ENCODE data around the gene MDGA2.
A peak's percentile ranks its signal among the peaks of the same experiment; 100 is the strongest.

MDGA2 gene

DNA sequence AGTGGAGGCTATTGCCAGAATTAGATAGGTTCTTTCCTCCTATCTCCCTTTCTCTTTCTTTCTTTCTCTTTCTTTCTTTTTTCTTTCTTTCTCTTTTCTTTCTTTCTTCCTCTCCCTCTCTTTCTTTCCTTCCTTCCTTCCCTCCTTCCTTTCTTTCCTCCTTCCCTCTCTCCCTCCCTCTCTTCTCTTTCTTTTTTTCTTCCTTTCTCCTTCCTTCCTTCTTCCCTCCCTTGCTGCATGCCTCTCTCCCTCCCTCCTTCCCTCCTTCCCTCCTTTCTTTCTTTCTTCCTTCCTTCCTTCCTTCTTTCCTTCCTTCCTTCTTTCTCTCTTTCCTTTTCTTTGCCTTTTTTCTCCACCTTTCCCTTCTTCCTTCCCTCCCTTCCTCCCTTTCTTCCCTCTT is 16.4 kb upstream of the MDGA2 start:
- no peak for DNase-seq (ENCODE audit: low read depth)
- H3K4me3 ChIP-seq (ENCODE audit: low read length): no peak overlapping the region
- no peak for TF ChIP-seq CTCF (conservative IDR thresholded peaks at IDR 0.05; ENCODE audit: low read depth, low read length)

GRCh38 chr14:47678993-47679392 is 3.6 kb upstream of the MDGA2 start:
- TF ChIP-seq CTCF (conservative IDR thresholded peaks at IDR 0.05; ENCODE audit: low read depth, low read length): peak; percentile 36
- DNase-seq (ENCODE audit: low read depth): no peak
- no peak overlapping the region for H3K4me3 ChIP-seq (ENCODE audit: low read length)

DNA sequence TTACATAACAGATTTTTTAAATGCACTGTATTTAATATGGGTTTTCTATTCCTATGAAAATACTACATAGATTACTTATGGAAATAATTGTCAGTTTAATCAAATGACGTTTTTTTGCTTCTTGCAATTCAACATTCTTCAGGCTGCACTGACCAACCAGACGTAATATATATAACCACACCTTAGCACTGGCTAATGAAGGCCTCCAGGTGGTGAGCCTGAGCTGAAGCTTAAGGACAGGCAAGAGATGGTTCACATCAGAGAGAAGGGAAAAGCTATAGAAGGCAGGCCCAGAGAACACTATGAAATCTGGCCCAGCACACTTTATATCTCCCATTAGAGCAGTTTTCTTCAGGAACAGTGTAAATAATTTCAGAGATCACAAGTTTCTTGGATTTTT is 2.8 kb upstream of the MDGA2 start:
- no peak overlapping the region for H3K4me3 ChIP-seq (ENCODE audit: low read length)
- no peak for TF ChIP-seq CTCF (conservative IDR thresholded peaks at IDR 0.05; ENCODE audit: low read depth, low read length)
- DNase-seq (ENCODE audit: low read depth): no peak

- TF ChIP-seq CTCF (conservative IDR thresholded peaks at IDR 0.05; ENCODE audit: low read depth, low read length): no peak
- DNase-seq (ENCODE audit: low read depth): no peak
- H3K4me3 ChIP-seq (ENCODE audit: low read length): peak overlapping the region; percentile 48
These were observed 861 bp upstream of the MDGA2 start for GRCh38 chr14:47676315-47676617.

GRCh38 chr14:47674543-47675465 is 601 bp downstream of the MDGA2 start:
- H3K4me3 ChIP-seq (ENCODE audit: low read length): peak overlapping the region; percentile 55
- DNase-seq (ENCODE audit: low read depth): no peak
- TF ChIP-seq CTCF (conservative IDR thresholded peaks at IDR 0.05; ENCODE audit: low read depth, low read length): no peak

DNA sequence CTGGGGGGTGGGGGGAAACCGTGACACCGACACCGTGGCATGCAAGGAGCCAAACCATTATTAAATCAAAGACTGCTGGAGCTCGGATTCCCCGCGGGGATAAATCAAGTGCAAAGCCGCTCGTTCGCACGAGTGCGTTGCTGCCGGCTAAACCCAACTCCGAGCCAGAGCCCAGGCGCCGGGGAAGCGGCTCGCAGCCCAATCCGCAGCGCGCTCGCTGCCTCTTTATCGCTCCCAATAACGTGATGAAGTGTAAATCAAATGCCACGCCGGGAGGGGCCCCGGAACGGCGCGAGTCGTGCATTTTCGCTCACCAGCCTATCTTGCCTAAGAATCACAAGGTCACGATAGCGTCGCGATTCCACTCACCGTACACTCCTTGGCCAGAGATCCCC is 1.3 kb downstream of the MDGA2 start:
- TF ChIP-seq CTCF (conservative IDR thresholded peaks at IDR 0.05; ENCODE audit: low read depth, low read length): no peak
- DNase-seq (ENCODE audit: low read depth): no peak
- H3K4me3 ChIP-seq (ENCODE audit: low read length): peak overlapping the region; percentile 55
